HepG2 (cell line): Measurements from ENCODE around the gene BCAS3. TPM values are rescaled to one million over a fixed set of nuclear protein-coding genes. Genes with fewer than 3 reads are reported as not detected.
A peak's percentile ranks its signal among the peaks of the same experiment; 100 is the strongest.

ENCODE experiments used
- ATF1 ChIP-seq: IDR thresholded peaks from 2 replicates; pipeline ENCODE4 v1.6.1; 2016; ENCODE audit warnings: mild to moderate bottlenecking, control low read depth
- ESRRA ChIP-seq: sonication (generic); formaldehyde crosslinking; IDR thresholded peaks from 2 replicates; pipeline ENCODE4 v1.5.1; 2020; ENCODE audit warnings: mild to moderate bottlenecking, low read depth, missing genetic modification reagents
- EZH2 ChIP-seq: conservative IDR thresholded peaks from 2 replicates; pipeline ENCODE4 v1.6.1; 2012; ENCODE audit warnings: mild to moderate bottlenecking, low read depth, low read length, moderate library complexity
- GATA4 ChIP-seq: sonication (generic); IDR thresholded peaks from 2 replicates; pipeline ENCODE4 v1.6.1; 2016; ENCODE audit warnings: antibody characterized with exemption, low read depth, borderline replicate concordance
- SP2 ChIP-seq: sonication (generic); formaldehyde crosslinking; IDR thresholded peaks from 2 replicates; pipeline ENCODE4 v1.5.1; 2020; ENCODE audit warnings: mild to moderate bottlenecking, missing genetic modification reagents
- SP4 ChIP-seq: sonication (generic); formaldehyde crosslinking; IDR thresholded peaks from 2 replicates; pipeline ENCODE4 v1.8.1; 2023; ENCODE audit warnings: mild to moderate bottlenecking, missing genetic modification reagents
- TMF1 ChIP-seq: sonication (generic); formaldehyde crosslinking; IDR thresholded peaks from 2 replicates; pipeline ENCODE4 v1.8.1; 2022; ENCODE audit warnings: low read depth, missing genetic modification reagents
- ZNF296 ChIP-seq: sonication (generic); formaldehyde crosslinking; conservative IDR thresholded peaks from 2 replicates; pipeline ENCODE4 v1.5.0; 2020; ENCODE audit warnings: mild to moderate bottlenecking, missing genetic modification reagents
- ZNF564 ChIP-seq: sonication (generic); formaldehyde crosslinking; IDR thresholded peaks from 2 replicates; pipeline ENCODE4 v1.8.1; 2023; ENCODE audit warnings: mild to moderate bottlenecking, missing genetic modification reagents
- ZNF629 ChIP-seq: sonication (generic); formaldehyde crosslinking; conservative IDR thresholded peaks from 2 replicates; pipeline ENCODE4 v1.5.0; 2020; ENCODE audit warnings: missing genetic modification reagents
- ZSCAN29 ChIP-seq: sonication (generic); formaldehyde crosslinking; conservative IDR thresholded peaks from 2 replicates; pipeline ENCODE4 v1.4.0; 2020; ENCODE audit warnings: mild to moderate bottlenecking, missing genetic modification reagents
- polyA plus RNA-seq, 8 experiments: library from polyadenylated mRNA; depleted of rRNA in 3 of 8; stranded (reverse) in 7 of 8; unstranded in 1 of 8; fragments of >200 nt; fragmentation: Illumina TruSeq in 4 of 8; extraction: Trizol in 4 of 8; gene quantifications; 2 replicates each; pipeline versions ENCODE4 v1.2.1 to v1.2.3, GENCODE V29; 2011 to 2016; ENCODE audit warnings: low read depth in 4 of 8, missing spikeins in 1 of 8, mixed read lengths in 1 of 8; ENCODE audit not compliant: insufficient read depth in 1 of 8
- total RNA-seq, 5 experiments: library from RNA; depleted of rRNA; stranded (reverse); fragments of >200 nt; fragmentation: Illumina TruSeq; extraction: Trizol; gene quantifications; 2 replicates each; pipeline ENCODE4 v1.2.3, GENCODE V29; 2016; ENCODE audit warnings: low read depth in 1 of 5
- TF ChIP-seq, protein P1 (sequence below): sonication (generic); formaldehyde crosslinking; IDR thresholded peaks from 2 replicates; pipeline ENCODE4 v1.5.1; 2020; ENCODE audit warnings: mild to moderate bottlenecking, missing genetic modification reagents, moderate library complexity
- TF ChIP-seq, protein P2 (sequence below): sonication (generic); formaldehyde crosslinking; IDR thresholded peaks from 2 replicates; pipeline ENCODE4 v1.4.0; 2020; ENCODE audit warnings: mild to moderate bottlenecking, missing genetic modification reagents
- TF ChIP-seq, protein P3 (sequence below): sonication (generic); formaldehyde crosslinking; IDR thresholded peaks from 2 replicates; pipeline ENCODE4 v1.4.0; 2020; ENCODE audit warnings: missing genetic modification reagents
- TF ChIP-seq, protein P4 (sequence below): IDR thresholded peaks from 2 replicates; pipeline ENCODE4 v1.6.1; 2016; ENCODE audit warnings: missing biosample characterization, missing genetic modification reagents, low read depth
- TF ChIP-seq, protein P5 (sequence below): sonication (generic); formaldehyde crosslinking; IDR thresholded peaks from 2 replicates; pipeline ENCODE4 v1.9.0; 2021; ENCODE audit warnings: missing genetic modification reagents, mild to moderate bottlenecking, borderline replicate concordance

Gene BCAS3
- total and polyA plus RNA-seq, 2 of the 13 experiments (the other 11 are each of a cell fraction or from before 2014, with no cell fraction given) = 10.7 to 11.2 TPM

DNA sequence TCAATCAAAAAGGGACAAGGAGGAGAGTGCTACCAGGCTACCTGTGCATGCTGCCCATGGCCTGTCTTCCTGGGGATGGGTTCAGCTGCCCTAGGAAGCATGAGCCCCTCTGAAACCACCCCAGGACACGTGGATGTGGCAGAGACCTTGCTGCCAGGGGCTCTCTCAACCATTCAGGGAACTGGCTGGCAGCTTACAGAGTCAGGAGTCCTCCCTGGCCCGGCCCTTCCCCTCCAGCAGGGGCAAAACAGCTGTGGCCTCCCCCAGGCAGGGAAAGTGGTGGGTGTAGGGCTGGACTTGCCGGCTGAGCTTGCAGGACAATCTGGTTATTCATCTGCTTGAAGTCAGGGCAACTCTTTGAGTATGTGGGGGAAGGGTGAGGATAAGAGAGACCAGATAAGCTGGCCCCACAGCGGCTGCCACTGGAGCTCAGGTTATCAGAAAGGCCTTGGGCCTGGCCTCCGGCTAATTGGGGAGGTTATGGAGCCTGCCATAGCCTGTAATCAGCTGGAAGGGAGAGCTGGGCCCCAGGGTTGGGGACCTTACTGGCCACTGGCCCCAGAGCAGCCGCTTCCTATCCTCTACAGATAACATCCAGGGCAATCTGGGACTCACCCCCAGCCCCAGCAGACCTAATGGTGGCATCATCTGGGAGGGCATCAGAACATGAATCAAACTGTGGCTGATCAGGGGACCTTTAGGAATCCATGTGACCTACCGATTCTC, 716.4 kb downstream of the BCAS3 start (continued):
- TF ChIP-seq, protein P1, sequence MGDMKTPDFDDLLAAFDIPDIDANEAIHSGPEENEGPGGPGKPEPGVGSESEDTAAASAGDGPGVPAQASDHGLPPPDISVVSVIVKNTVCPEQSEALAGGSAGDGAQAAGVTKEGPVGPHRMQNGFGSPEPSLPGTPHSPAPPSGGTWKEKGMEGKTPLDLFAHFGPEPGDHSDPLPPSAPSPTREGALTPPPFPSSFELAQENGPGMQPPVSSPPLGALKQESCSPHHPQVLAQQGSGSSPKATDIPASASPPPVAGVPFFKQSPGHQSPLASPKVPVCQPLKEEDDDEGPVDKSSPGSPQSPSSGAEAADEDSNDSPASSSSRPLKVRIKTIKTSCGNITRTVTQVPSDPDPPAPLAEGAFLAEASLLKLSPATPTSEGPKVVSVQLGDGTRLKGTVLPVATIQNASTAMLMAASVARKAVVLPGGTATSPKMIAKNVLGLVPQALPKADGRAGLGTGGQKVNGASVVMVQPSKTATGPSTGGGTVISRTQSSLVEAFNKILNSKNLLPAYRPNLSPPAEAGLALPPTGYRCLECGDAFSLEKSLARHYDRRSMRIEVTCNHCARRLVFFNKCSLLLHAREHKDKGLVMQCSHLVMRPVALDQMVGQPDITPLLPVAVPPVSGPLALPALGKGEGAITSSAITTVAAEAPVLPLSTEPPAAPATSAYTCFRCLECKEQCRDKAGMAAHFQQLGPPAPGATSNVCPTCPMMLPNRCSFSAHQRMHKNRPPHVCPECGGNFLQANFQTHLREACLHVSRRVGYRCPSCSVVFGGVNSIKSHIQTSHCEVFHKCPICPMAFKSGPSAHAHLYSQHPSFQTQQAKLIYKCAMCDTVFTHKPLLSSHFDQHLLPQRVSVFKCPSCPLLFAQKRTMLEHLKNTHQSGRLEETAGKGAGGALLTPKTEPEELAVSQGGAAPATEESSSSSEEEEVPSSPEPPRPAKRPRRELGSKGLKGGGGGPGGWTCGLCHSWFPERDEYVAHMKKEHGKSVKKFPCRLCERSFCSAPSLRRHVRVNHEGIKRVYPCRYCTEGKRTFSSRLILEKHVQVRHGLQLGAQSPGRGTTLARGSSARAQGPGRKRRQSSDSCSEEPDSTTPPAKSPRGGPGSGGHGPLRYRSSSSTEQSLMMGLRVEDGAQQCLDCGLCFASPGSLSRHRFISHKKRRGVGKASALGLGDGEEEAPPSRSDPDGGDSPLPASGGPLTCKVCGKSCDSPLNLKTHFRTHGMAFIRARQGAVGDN (CRISPR knock-in tag) = peak; percentile 93
- TF ChIP-seq, protein P2, sequence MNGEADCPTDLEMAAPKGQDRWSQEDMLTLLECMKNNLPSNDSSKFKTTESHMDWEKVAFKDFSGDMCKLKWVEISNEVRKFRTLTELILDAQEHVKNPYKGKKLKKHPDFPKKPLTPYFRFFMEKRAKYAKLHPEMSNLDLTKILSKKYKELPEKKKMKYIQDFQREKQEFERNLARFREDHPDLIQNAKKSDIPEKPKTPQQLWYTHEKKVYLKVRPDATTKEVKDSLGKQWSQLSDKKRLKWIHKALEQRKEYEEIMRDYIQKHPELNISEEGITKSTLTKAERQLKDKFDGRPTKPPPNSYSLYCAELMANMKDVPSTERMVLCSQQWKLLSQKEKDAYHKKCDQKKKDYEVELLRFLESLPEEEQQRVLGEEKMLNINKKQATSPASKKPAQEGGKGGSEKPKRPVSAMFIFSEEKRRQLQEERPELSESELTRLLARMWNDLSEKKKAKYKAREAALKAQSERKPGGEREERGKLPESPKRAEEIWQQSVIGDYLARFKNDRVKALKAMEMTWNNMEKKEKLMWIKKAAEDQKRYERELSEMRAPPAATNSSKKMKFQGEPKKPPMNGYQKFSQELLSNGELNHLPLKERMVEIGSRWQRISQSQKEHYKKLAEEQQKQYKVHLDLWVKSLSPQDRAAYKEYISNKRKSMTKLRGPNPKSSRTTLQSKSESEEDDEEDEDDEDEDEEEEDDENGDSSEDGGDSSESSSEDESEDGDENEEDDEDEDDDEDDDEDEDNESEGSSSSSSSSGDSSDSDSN (CRISPR knock-in tag) = peak; percentile 80
- TF ChIP-seq, protein P3, sequence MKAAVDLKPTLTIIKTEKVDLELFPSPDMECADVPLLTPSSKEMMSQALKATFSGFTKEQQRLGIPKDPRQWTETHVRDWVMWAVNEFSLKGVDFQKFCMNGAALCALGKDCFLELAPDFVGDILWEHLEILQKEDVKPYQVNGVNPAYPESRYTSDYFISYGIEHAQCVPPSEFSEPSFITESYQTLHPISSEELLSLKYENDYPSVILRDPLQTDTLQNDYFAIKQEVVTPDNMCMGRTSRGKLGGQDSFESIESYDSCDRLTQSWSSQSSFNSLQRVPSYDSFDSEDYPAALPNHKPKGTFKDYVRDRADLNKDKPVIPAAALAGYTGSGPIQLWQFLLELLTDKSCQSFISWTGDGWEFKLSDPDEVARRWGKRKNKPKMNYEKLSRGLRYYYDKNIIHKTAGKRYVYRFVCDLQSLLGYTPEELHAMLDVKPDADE = no peak
- no peak for TF ChIP-seq ZNF296 (CRISPR knock-in tag)
- TF ChIP-seq GATA4 = peak; percentile 45; the same call in 1 of the 2 replicates
- peak; percentile 95 for TF ChIP-seq ZSCAN29 (CRISPR knock-in tag)
- no peak; the same call in 1 of the 2 replicates for TF ChIP-seq ESRRA (CRISPR knock-in tag)
- no peak for TF ChIP-seq EZH2
- TF ChIP-seq, protein P4, sequence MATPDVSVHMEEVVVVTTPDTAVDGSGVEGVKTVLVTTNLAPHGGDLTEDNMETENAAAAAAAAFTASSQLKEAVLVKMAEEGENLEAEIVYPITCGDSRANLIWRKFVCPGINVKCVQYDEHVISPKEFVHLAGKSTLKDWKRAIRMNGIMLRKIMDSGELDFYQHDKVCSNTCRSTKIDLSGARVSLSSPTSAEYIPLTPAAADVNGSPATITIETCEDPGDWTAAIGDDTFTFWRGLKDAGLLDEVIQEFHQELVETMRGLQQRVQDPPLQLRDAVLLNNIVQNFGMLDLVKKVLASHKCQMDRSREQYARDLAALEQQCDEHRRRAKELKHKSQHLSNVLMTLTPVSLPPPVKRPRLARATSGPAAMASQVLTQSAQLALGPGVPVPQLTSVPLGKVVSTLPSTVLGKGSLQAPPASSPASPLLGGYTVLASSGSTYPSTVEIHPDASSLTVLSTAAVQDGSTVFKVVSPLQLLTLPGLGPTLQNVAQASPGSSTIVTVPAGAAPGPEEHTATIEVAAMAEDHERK (CRISPR knock-in tag) = no peak
- TF ChIP-seq, protein P5, sequence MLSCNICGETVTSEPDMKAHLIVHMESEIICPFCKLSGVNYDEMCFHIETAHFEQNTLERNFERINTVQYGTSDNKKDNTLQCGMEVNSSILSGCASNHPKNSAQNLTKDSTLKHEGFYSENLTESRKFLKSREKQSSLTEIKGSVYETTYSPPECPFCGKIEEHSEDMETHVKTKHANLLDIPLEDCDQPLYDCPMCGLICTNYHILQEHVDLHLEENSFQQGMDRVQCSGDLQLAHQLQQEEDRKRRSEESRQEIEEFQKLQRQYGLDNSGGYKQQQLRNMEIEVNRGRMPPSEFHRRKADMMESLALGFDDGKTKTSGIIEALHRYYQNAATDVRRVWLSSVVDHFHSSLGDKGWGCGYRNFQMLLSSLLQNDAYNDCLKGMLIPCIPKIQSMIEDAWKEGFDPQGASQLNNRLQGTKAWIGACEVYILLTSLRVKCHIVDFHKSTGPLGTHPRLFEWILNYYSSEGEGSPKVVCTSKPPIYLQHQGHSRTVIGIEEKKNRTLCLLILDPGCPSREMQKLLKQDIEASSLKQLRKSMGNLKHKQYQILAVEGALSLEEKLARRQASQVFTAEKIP (CRISPR knock-in tag) = no peak
- TF ChIP-seq SP4 (CRISPR knock-in tag) = no peak
- 0 out of 2 replicates have a peak, but pooled peaks have one; percentile 71 for TF ChIP-seq TMF1 (CRISPR knock-in tag)
- TF ChIP-seq ZNF629 (CRISPR knock-in tag) = no peak; the same call in 1 of the 2 replicates
- TF ChIP-seq ATF1 (CRISPR knock-in tag) = no peak
- no peak for TF ChIP-seq ZNF564 (CRISPR knock-in tag)
- no peak for TF ChIP-seq SP2
